HG03097 (cell line): ENCODE results near the gene ATXN1.
"Not testable (repeated sequence)": the region's sequence is repeated elsewhere in the genome, so short reads cannot be mapped to it uniquely, and the experiment has no call there.

Experiments used
- ATAC-seq: cut with Tn5 transposase; IDR thresholded peaks from one replicate; pipeline ENCODE4 v1.9.1; 2021; ENCODE audit not compliant: unreplicated experiment, low FRiP score

The ATXN1 gene

GRCh38 chr6:16704401-16705045 lies 56.7 kb downstream of the ATXN1 start:
- no peak for ATAC-seq

GRCh38 chr6:16702627-16703378 lies 58.5 kb downstream of the ATXN1 start:
- ATAC-seq = not testable (repeated sequence)

DNA sequence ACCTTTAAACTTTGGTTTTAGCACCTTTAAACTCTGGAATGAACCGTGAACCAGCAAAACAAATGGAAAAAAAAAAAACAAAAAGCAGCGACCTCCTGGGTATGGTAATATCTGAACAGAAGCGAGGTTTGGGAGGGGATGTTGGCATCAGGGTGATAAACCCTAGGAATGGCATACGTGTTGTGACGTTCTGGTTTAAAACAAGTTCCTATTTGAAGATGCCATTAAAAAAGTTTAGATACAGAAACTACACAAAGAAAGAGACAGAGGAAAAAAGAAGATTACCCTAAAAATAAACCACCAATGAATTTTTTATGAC lies 60.4 kb downstream of the ATXN1 start:
- ATAC-seq = no peak

DNA sequence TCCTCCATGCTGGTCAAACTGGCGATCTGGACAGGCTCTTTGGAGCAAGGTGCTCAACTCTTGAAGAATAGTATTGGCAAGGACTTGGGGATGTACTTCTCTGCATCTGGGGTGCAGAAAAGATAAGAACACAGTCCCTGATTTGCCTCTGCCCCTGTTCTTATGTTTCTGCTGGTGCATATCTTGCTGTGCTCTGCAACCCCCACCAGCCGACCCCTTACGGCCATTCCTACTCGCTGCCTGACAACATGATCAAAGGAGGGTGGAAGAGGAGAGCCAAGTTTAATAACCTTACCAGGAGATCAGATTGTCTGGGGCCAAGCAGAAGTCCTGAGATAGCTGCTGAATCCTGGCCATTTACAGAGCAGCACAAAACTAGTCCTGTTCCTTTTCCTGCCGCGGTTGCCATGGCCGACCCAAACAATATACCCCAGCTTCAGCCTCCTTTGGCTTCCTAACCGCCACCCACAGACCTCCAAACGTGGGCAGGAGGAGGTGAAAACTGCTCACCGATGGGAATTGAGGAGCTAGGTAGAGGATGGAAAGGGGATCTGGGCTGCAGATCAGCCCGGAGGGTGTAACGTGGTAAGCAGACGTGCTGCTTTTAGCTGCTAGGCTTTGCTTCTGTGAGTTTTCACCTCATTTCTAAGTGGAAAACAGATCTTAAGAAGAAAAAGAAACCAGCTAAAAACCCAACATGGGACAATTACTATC lies 60.9 kb downstream of the ATXN1 start:
- no peak for ATAC-seq

- no peak for ATAC-seq
These were observed 62.0 kb downstream of the ATXN1 start for GRCh38 chr6:16698997-16699868.

GRCh38 chr6:16698162-16698533 lies 63.1 kb downstream of the ATXN1 start:
- no peak for ATAC-seq

GRCh38 chr6:16697437-16698161 lies 63.7 kb downstream of the ATXN1 start:
- ATAC-seq = no peak

- ATAC-seq = no peak
These were observed 64.8 kb downstream of the ATXN1 start for GRCh38 chr6:16696496-16696895.

DNA sequence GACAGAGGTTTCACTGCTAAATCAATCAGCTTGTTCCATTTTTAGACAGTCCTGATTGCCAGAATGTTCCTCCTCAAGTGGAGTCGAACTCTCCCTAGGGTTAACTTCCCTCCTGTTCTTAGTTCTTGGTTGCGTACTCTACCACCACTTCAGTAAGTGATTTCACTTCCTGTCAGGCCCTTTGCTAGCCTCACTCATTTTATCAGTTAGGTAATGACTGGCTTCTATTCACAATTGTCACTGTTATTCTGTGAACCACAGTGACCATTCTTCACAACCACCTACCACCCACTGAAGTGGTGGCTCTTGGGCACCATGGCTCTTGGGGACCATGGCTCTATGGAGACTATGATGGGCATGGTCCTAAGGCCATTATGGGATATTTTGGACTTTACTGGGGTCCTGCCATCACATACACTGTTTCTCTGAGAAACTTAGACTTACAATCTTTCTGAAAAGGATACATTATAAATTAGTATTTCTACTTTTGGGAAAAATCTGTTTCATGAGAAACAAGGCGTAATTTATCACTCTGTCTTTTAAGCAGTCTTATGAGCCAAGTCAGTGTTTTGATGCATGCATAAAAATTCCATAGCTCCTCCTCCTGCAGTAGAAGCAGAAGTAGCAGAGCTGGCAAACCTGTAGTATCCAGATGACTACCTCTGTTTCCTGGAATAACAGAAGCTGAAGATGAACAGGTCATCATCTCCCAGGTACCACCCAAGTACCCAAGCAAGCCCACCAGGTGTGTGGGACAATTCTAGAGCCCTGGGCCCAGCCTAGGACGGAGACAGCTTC lies 66.3 kb downstream of the ATXN1 start:
- no peak for ATAC-seq

DNA sequence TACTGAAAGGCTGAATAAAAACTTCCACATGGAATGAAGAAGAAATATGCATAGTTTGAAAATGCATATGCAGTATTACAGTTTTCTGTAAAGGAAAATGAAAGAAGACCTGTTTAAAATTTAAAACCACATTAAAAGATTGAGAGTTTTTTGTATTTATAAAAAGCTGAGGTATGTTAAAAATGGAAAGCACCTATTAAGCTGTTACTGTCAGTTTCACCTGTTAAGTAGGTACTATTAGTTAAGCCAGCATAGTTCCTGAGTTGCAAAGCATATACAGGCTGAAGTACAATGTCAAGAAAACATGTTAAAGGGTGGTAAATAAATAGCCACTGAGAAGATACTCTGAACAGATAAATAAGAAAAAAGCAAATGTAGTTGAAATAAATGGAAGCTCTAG lies 69.9 kb downstream of the ATXN1 start:
- ATAC-seq = no peak

GRCh38 chr6:16690608-16691142 lies 70.6 kb downstream of the ATXN1 start:
- peak; percentile 60 for ATAC-seq

- ATAC-seq = no peak
These were observed 71.3 kb downstream of the ATXN1 start for GRCh38 chr6:16689788-16690607.

DNA sequence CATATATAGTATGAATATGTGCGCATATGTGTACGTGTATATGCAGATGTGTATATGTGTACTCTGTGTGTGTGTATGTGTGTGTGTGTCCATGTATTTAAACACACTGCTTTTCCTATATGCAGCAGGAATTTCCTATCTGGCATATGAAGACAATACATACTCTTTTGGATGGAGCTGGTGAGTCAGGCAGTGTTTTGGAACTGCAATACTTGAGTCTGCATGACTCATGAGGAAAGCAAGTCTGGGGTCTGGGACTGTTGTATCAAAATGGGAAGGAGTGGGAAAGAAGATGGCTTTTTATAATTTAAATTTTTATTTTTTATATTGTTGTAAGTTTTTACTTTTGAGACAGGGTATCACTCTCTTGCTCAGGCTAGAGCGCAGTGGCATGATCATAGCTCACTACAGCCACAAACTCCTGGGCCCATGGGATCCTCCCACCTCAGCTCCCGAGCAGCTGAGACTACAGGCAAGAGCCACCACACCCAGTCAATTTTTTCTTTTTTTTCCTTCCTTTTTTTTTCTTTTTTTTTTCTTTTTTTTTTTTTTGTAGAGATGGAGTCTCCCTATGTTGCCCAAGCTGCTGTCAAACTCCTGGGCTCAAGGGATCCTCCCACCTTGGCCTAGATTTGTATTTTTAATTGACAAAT lies 72.2 kb downstream of the ATXN1 start:
- ATAC-seq = no peak

- no peak for ATAC-seq
These were observed 72.8 kb downstream of the ATXN1 start for GRCh38 chr6:16688436-16688835.

GRCh38 chr6:16687045-16687444 lies 74.2 kb downstream of the ATXN1 start:
- no peak for ATAC-seq

GRCh38 chr6:16684896-16685554 lies 76.2 kb downstream of the ATXN1 start:
- ATAC-seq = peak; percentile 43

- no peak for ATAC-seq
These were observed 77.0 kb downstream of the ATXN1 start for GRCh38 chr6:16684195-16684689.
